HG02571 (cell line): Measurements from ENCODE around the gene SGSH.
"Not testable (repeated sequence)": the region's sequence is repeated elsewhere in the genome, so short reads cannot be mapped to it uniquely, and the experiment has no call there.

Experiments used
- ATAC-seq: cut with Tn5 transposase; IDR thresholded peaks from one replicate; pipeline ENCODE4 v1.9.1; 2021; ENCODE audit warnings: mild to moderate bottlenecking, moderate library complexity; ENCODE audit not compliant: unreplicated experiment

SGSH gene

DNA sequence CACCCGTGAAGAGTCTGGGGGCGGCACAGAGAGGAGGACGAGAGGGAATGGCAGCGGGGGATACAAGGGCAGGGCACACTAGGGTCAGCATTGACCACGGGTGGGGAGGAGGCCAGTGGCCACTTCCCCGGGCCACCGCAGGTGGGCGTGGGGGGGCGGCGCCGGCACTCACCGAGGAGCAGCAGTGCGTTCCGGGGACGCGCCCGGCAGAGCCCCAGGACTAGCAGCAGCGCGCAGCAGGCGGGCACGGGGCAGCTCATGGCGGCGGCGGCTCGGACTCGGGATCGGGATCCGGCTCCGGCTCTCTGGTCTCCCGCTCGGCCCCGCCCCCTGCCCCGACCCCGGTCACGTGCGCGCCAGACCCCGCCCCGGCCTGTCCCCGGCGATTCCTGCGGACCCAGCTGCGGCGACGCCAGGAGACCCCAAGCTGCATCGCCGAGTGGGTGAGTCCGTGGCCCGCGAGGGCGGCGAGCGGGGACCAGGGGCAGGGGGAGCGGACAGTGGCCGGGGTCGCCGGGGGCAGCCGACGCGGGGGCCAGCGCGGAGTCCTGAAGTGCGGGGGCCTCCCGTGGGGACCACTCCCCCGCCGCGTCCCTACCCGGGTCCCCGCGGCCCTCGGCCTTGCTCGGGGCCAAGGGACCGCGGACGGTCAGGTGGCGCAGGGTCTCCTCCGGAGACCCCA, at the start of gene SGSH, which contains the start of gene SLC26A11:
SGSH (minus strand) TSS at position 280 of the 682 bp plus-strand sequence; CDS start at position 260, 20 bp downstream.
SLC26A11 (plus strand) TSS at position 374 of the 682 bp plus-strand sequence. CDS start 1,134 bp downstream, outside the sequence.
- ATAC-seq: no peak

DNA sequence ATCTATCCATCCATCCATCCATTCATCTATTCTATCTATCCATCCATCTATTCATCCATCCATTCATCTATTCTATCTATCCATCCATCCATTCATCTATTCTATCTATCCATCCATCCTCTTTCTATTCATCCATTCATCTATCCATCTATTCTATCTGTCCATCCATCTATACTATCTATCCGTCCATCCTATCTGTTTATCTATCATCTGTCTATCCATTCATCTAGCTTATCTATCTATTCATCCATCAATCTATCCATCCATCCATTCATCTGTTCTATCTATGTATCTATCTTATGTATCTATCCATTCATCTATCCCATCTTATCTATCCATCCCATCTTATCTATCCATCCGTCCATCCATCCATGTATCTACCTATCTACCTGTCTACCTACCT, 49.3 kb upstream of the SGSH start:
- no peak for ATAC-seq

- no peak for ATAC-seq
These were observed 48.3 kb upstream of the SGSH start for GRCh38 chr17:80268427-80268826.

DNA sequence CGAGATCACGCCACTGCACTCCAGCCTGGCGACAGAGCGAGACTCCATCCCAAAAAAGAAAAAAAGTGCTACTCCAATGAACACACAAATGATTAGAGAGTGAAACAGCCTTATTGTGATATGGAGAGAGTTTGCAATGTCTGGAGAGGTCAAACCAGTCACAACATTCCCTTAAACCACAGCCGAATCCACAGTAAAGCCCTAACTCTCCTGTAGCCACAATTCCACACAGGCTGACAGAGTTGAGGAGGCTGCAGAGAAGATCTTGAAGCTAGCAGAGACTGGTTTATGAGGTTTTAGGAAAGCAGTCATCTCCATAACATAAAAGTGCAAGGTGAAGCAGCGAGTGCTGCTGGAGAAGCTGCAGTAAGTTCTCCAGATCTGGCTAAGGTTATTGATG, 47.3 kb upstream of the SGSH start:
- ATAC-seq: no peak

DNA sequence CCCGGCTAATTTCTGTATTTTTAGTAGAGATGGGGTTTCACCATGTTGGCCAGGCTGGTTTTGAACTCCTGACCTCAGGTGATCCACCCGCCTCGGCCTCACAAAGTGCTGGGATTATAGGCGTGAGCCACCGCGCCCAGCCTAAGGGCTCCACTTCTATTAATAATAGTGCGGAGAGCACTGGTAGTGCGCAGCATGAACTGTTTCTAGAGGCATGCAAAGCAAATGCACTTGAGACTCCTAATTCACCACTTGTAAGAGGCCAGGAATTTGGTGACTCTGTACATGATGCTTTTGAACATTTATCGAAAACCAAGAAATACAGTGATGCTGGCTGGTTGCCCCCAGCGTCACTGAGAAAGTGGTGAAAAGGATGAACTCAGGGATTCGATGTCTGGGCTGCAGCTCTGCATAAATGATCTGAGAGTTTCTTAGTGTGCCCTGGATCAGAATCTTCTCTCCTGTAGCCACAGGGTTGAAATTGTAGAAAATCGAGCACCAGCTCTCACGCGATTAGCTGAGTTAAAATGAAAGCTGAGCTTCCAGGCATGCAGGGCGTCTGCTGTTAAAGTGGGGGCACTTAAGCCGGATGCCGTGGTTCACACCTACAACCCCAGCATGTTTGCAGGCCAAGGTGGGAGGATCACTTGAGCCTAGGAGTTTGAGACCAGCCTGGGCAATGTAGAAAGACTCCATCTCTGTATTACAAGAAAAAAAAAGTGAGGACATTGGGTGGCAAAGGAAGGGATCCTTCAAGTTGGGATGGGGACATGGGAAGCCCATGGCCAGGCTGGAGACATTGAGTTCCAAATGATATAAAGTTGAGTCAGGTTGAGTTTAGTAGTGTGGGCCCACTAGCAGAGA, 45.3 kb upstream of the SGSH start:
- no peak for ATAC-seq

GRCh38 chr17:80264205-80265075, 44.3 kb upstream of the SGSH start:
- no peak for ATAC-seq

DNA sequence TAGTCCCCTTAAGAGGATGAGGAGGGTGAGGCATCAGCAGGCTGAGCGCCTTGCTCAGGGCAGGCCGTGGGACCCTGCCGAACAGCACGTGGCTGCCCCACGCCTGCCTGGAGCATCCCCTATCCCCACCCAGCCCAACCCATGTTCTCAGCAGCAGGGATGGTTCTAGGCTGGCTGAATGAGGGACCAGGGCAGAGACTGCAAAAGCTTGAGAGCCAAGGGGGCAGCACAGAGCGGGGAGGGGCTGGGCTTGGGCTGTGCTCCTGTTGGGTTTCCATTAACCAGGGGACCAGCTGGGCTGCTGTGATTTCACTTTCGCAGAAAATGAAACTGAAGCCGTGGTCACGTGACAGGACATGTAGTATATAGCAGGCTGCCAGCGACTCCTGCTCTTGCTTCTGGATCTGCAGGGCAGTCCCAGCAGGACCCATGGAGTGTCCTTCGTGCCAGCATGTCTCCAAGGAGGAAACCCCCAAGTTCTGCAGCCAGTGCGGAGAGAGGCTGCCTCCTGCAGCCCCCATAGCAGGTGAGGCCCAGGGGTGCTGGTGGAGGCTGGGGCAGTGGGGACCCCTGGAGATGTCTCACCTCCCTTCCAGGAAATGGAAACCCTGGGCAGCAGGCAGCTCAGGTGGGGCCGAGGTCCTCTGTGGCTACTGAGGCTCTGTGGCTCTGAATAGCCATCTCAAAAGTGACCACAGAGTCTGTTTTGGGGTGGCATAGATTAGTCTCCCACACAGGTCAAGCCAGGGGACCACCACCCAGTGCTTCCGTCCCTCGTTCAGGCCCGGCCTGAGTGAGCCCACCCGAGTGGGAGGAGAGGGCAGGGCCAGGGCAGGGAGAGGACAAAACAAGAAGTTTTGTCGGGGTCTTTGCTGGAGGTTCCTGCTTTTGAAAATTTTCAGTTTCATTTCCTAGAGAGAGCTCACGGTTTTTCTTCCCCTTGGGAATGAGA, 43.4 kb upstream of the SGSH start:
- peak; percentile 35 for ATAC-seq

DNA sequence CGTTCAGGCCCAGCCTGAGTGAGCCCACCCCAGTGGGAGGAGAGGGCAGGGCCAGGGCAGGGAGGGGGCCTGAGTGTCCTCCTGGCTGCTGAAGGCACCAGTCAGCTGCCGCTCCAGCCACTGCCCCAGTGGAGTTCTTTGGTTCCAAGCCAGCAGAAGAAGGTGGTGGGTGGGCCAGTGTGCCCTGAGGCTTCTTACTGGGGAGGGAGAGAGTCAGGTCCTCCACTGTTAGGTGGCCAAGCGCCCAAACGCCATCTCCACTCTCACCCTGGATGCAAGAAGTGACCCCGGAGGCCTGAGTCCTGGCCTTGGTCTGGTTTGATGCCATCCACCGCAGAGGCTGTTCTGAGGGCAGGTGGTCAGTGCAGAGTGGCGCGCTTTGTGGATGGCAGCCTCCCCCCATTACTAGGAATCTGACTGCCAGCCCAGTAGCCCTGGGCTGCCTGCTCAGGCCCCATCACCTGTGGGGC, 42.7 kb upstream of the SGSH start:
- ATAC-seq: no peak

- ATAC-seq: no peak
These were observed 42.2 kb upstream of the SGSH start for GRCh38 chr17:80262291-80262690.

DNA sequence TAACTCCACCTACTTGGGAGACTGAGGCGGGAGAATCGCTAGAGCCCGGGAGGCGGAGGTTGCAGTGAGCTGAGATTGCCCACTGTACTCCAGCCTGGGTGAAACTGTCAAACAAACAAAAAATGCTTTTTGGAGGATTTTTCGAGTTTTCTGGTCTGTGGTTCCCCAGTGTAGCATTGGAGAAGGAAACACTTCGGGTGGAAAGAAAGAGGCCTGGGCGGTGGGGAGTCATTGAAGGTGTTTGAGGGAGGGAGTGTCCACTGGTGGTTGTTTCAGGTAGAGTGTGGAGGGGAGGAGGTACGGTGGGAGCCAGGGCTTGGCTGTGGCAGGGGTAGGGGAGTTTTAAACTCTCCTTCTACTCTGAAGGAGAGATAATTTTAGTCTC, 41.8 kb upstream of the SGSH start:
- no peak for ATAC-seq

DNA sequence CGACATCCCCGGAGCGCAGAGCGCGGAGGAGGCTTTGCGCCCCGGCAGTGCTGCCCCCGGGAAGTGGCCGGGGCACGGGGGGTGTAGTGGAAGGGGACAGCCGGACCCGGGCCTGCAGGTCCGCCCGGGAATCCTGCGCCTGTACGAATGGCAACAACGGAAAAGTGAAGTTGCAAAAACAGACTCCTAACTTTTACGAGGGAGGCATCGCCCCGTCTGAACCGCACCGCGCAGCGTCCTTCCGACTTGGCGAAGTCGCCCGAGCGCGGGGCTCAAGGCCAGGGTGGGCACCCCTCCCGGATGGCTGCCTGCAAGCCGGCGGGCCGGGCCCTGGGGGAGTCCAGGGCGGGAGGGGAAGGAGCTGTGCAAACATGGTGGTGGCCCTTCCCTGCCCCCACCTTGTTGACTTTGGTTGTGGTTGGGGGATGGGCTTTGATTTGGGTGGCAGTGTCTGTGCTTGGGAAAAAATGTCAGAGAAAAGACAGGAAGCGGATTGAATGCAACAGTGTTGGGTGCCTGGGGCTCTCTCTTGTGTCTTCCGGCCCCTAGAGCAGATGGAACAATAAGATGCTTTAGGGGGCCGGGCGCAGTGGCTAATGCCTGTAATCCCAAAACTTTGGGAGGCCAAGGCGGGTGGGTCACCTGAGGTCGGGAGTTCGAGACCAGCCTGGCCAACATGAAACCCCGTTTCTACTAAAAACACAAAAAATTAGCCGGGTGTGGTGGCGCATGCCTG, 41.2 kb upstream of the SGSH start:
- ATAC-seq: no peak

DNA sequence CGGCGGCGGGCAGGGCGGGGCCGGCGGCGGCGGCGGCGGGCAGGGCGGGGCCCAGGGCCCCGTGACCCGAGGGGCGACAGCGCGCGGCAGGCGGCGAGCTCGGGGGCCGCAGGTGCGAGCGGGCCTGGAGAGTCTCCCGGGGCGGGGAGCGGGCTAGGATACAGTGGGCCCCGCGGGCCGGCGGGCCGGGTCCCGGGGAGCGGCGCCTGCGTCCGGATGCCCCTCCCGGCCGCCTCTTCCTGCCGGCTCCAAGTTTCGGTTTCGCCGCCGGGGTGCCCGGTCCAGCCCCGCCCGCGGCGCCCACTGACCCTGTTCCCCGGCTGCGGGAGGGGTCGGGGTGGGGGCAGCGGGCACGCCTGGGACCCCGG, 40.6 kb upstream of the SGSH start, which contains the start of gene RNF213:
RNF213 (plus strand) TSS at position 62 of the 368 bp plus-strand sequence. CDS start 2,830 bp downstream, outside the sequence.
- no peak for ATAC-seq

GRCh38 chr17:80260069-80260535, 40.0 kb upstream of the SGSH start:
- ATAC-seq: peak; percentile 41

DNA sequence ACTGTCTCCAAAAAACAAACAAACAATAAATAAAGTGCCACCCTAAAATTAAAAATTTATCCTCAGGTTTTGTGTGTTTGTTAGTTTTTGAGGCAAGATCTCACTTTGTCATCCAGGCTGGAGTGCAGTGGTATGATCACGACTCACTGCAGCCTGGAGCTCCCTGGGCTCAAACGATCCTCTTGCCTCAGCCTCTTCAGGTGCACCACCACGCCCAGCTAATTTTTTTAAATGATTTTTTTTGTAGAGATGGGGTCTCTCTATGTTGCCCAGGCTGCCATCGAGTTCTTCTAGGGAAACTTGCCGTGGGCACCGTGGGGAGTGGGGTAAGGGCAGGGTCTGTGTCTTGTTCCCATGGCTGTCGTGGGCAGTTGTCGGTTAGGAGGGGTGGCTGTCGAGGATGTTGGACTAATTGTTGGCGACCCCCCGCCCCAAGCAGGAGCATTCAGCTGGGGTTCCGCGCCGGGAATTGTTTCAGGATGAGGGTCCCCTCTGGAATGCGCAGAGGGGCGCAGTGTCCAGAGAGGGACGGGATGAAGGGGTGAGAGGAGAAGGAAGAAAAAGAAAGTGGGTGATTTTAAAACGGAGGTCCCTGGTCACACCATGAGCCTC, 39.4 kb upstream of the SGSH start:
- ATAC-seq: no peak

DNA sequence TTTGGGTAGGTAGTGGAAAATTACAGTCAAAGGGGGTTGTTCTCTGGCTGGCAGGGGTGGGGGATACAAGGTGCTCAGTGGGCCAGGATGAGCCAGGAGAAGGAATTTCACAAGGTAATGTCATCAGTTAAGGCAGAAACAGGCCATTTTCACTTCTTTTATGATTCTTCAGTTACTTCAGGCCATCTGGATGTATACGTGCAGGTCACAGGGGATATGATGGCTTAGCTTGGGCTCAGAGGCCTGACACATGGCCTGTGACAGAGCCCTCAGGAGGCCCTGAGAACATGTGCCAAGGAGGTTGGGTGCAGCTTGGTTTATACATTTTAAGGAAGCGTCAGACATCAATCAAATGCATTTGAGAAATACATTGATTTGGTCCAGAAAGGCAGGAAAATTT, 38.2 kb upstream of the SGSH start:
- ATAC-seq: not testable (repeated sequence)

GRCh38 chr17:80257716-80258213, 37.6 kb upstream of the SGSH start:
- no peak for ATAC-seq

- no peak for ATAC-seq
These were observed 35.9 kb upstream of the SGSH start for GRCh38 chr17:80256034-80256350.

GRCh38 chr17:80254396-80255251, 34.5 kb upstream of the SGSH start:
- no peak for ATAC-seq
